ENCODE results near the gene TNFSF15.
"Not testable (repeated sequence)": the region's sequence is repeated elsewhere in the genome, so short reads cannot be mapped to it uniquely, and the experiment has no call there.

The TNFSF15 gene

GRCh38 chr9:114745879-114746550 is 59.8 kb downstream of the TNFSF15 start:
- DNase-seq, result no peak

GRCh38 chr9:114745108-114745848 is 60.6 kb downstream of the TNFSF15 start:
- no peak for DNase-seq

GRCh38 chr9:114743446-114743845 is 62.4 kb downstream of the TNFSF15 start:
- DNase-seq, result no peak

- DNase-seq, result no peak
These were observed 62.9 kb downstream of the TNFSF15 start for GRCh38 chr9:114742947-114743346.

- DNase-seq, result not testable (repeated sequence)
These were observed 64.3 kb downstream of the TNFSF15 start for GRCh38 chr9:114741521-114741920.

- DNase-seq, result peak; percentile 46 to 74
These were observed 67.1 kb downstream of the TNFSF15 start for GRCh38 chr9:114738581-114739316.

GRCh38 chr9:114737847-114738246 is 68.0 kb downstream of the TNFSF15 start:
- DNase-seq, result peak in 1 of 2 experiments; percentile 42

- peak; percentile 20 to 46 for DNase-seq
These were observed 68.7 kb downstream of the TNFSF15 start for GRCh38 chr9:114737118-114737517.

GRCh38 chr9:114735704-114736103 is 70.1 kb downstream of the TNFSF15 start:
- no peak for DNase-seq

- not testable (repeated sequence) for DNase-seq
These were observed 70.7 kb downstream of the TNFSF15 start for GRCh38 chr9:114735139-114735538.

All from NCI-H526 (cell line).